GM12864 (cell line): Measurements from ENCODE around the gene RHAG.

Experiments used
- DNase-seq: peaks from one replicate; pipeline ENCODE4 v3.0.0-alpha.2; 2011; ENCODE audit warnings: low read depth
- H3K4me3 ChIP-seq: 2 replicates; pipeline ENCODE4 v1.5.1; 2011; ENCODE audit warnings: mild to moderate bottlenecking, low read depth, low read length, control low read depth
- CTCF ChIP-seq: IDR thresholded peaks from 2 replicates; pipeline ENCODE4 v1.5.1; 2011; ENCODE audit warnings: low read depth, mild to moderate bottlenecking, moderate library complexity, low read length, control low read depth, inconsistent platforms; ENCODE audit errors: missing control alignments

RHAG gene

GRCh38 chr6:49565261-49565660, 71.4 kb downstream of the RHAG start:
- H3K4me3 ChIP-seq = no peak overlapping the region
- no peak for TF ChIP-seq CTCF
- DNase-seq = no peak

- TF ChIP-seq CTCF = no peak
- H3K4me3 ChIP-seq = no peak overlapping the region
- DNase-seq = no peak
Measured at GRCh38 chr6:49564552-49564951, 72.1 kb downstream of the RHAG start.

- no peak overlapping the region for H3K4me3 ChIP-seq
- DNase-seq = no peak
- no peak for TF ChIP-seq CTCF
Measured at GRCh38 chr6:49563006-49563886, 73.4 kb downstream of the RHAG start.

GRCh38 chr6:49558238-49558637, 78.4 kb downstream of the RHAG start:
- no peak for DNase-seq
- H3K4me3 ChIP-seq = no peak overlapping the region
- TF ChIP-seq CTCF = no peak

GRCh38 chr6:49557177-49557576, 79.5 kb downstream of the RHAG start:
- TF ChIP-seq CTCF = no peak
- no peak overlapping the region for H3K4me3 ChIP-seq
- DNase-seq = no peak

GRCh38 chr6:49556429-49556837, 80.2 kb downstream of the RHAG start:
- no peak for DNase-seq
- H3K4me3 ChIP-seq = no peak overlapping the region
- no peak for TF ChIP-seq CTCF

- H3K4me3 ChIP-seq = no peak overlapping the region
- no peak for TF ChIP-seq CTCF
- no peak for DNase-seq
Measured at GRCh38 chr6:49555951-49556350, 80.7 kb downstream of the RHAG start.
